Keratinocyte (primary cell): ENCODE results near the gene TMEFF2. TPM values are rescaled to one million over a fixed set of nuclear protein-coding genes. Genes with fewer than 3 reads are reported as not detected.

Source experiments
- DNase-seq: peaks from one replicate; pipeline ENCODE4 v3.0.0-alpha.2; 2011; ENCODE audit warnings: low read depth, missing footprints, low spot score
- FAIRE-seq: peaks from 2 replicates; lab custom pipeline; 2011; peaks lifted over from hg19 to GRCh38; lab: Jason Lieb, UNC
- H2AFZ ChIP-seq: 2 replicates; pipeline ENCODE4 v1.6.0; 2012; ENCODE audit warnings: low read length, control low read depth, inconsistent platforms; ENCODE audit not compliant: control insufficient read depth
- H3K27ac ChIP-seq: 2 replicates; pipeline ENCODE4 v1.5.1; 2011; ENCODE audit warnings: low read length; ENCODE audit not compliant: control insufficient read depth, insufficient read depth
- H3K27me3 ChIP-seq: 3 replicates; pipeline ENCODE4 v1.6.0; 2011; ENCODE audit warnings: low read length; ENCODE audit not compliant: control insufficient read depth, insufficient read depth; ENCODE audit errors: extremely low read depth
- H3K36me3 ChIP-seq, 2 experiments: 2 replicates in 1 of 2; 3 replicates in 1 of 2; pipeline ENCODE4 v1.5.1; 2011; ENCODE audit warnings: low read length in 2 of 2, mild to moderate bottlenecking in 1 of 2; ENCODE audit not compliant: control insufficient read depth in 2 of 2, insufficient read depth in 2 of 2; ENCODE audit errors: extremely low read depth in 1 of 2
- H3K4me1 ChIP-seq: 3 replicates; pipeline ENCODE4 v1.5.1; 2011; ENCODE audit warnings: low read length; ENCODE audit not compliant: control insufficient read depth, insufficient read depth; ENCODE audit errors: extremely low read depth
- H3K4me2 ChIP-seq: 3 replicates; pipeline ENCODE4 v1.6.0; 2011; ENCODE audit warnings: low read depth, low read length; ENCODE audit not compliant: control insufficient read depth, insufficient read depth; ENCODE audit errors: extremely low read depth
- H3K4me3 ChIP-seq, 3 experiments: fragments of 200-600 bp in 1 of 3; sonication (generic) in 1 of 3; 2 replicates in 2 of 3; 3 replicates in 1 of 3; pipeline ENCODE4 v1.5.1; 2011 to 2016; ENCODE audit warnings: low read length in 3 of 3, mild to moderate bottlenecking in 3 of 3, control low read depth in 2 of 3, inconsistent platforms in 1 of 3, low read depth in 1 of 3, mixed read lengths in 1 of 3, mixed run types in 1 of 3, moderate library complexity in 1 of 3; ENCODE audit not compliant: control insufficient read depth in 2 of 3, insufficient read depth in 2 of 3; ENCODE audit errors: extremely low read depth in 1 of 3
- H3K79me2 ChIP-seq: 2 replicates; pipeline ENCODE4 v1.6.0; 2012; ENCODE audit warnings: low read length; ENCODE audit not compliant: control insufficient read depth, insufficient read depth
- H3K9ac ChIP-seq: 3 replicates; pipeline ENCODE4 v1.6.0; 2011; ENCODE audit warnings: low read length; ENCODE audit not compliant: control insufficient read depth, insufficient read depth; ENCODE audit errors: extremely low read depth
- H3K9me1 ChIP-seq: 3 replicates; pipeline ENCODE4 v1.6.0; 2011; ENCODE audit warnings: low read length; ENCODE audit not compliant: control insufficient read depth, insufficient read depth; ENCODE audit errors: extremely low read depth
- H3K9me3 ChIP-seq: 2 replicates; pipeline ENCODE4 v1.5.1; 2012; ENCODE audit warnings: low read depth, low read length; ENCODE audit not compliant: control insufficient read depth
- H4K20me1 ChIP-seq: 3 replicates; pipeline ENCODE4 v1.6.0; 2011; ENCODE audit warnings: low read length; ENCODE audit not compliant: control insufficient read depth, insufficient read depth; ENCODE audit errors: extremely low read depth
- EZH2 ChIP-seq: IDR thresholded peaks from one replicate; pipeline ENCODE4 v1.6.1; 2012; ENCODE audit warnings: inconsistent platforms, mild to moderate bottlenecking, low read length, moderate library complexity
- dilution Hi-C: fragments of 300-500 bp; cut with MboI; formaldehyde crosslinking; loops from one replicate; pipeline ENCODE4 v1.7.0; 2020; ENCODE audit warnings: low sequenced_read_pairs; ENCODE audit not compliant: extremely low pct_ligation_motif_present
- polyA plus RNA-seq, 5 experiments: library from polyadenylated mRNA; depleted of rRNA in 3 of 5; stranded (reverse) in 3 of 5; stranded (forward) in 1 of 5; unstranded in 1 of 5; fragments of >200 nt; gene quantifications; 1 replicate in 1 of 5; 2 replicates in 3 of 5; 3 replicates in 1 of 5; pipeline versions ENCODE4 v1.2.1 to v1.2.3, GENCODE V29; 2011 to 2012; ENCODE audit warnings: missing spikeins in 2 of 5, low read depth in 1 of 5, low replicate concordance in 1 of 5
- TF ChIP-seq, protein P1 (sequence below), 3 experiments: IDR thresholded peaks in 1 of 3; conservative IDR thresholded peaks in 1 of 3; optimal IDR thresholded peaks in 1 of 3; 2 replicates in 2 of 3; 3 replicates in 1 of 3; pipeline versions ENCODE3 to v1.5.1; 2011; ENCODE audit warnings: low read length in 3 of 3, mild to moderate bottlenecking in 3 of 3, moderate library complexity in 2 of 3, control low read depth in 1 of 3, inconsistent platforms in 1 of 3; ENCODE audit not compliant: insufficient read depth in 2 of 3; ENCODE audit errors: extremely low read depth in 1 of 3

TMEFF2 gene
- polyA plus RNA-seq, 1 donor (not counting 4 experiments of a cell fraction or from before 2014, with no cell fraction given), result not detected

DNA sequence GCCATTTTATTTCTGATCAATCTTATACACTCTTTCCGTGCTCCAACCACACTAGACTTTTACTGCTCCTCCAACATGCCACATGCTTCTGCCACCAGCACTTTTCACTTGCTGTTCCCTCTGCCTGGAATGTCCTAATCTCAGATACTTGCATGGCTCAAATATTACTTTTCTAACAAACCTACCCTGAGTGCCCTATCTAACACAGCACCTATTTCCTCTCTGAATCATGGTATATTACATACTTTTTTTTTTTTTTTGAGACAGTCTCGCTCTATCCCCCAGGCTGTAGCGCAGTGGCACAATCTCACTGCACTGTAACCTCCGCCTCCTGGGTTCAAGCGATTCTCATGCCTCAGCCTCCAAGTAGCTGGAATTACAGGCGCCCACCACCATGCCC, 181.5 kb downstream of the TMEFF2 start:
- no peak for FAIRE-seq
- Histone ChIP-seq H3K27ac (no peak overlapping the region), H4K20me1 (no peaks in the 10 kb centered on the region), H3K9me1 (no peaks in the 10 kb centered on the region), H3K79me2 (no peaks in the 10 kb centered on the region), H3K4me3 (no peak overlapping the region), H3K9me3 (no peaks in the 10 kb centered on the region), H3K27me3 (no peaks in the 10 kb centered on the region), H3K9ac (no peak overlapping the region), H3K4me2 (no peak overlapping the region), H3K36me3 (no peaks in the 10 kb centered on the region), H3K4me1 (no peaks in the 10 kb centered on the region), H2AFZ (no peak overlapping the region)
- dilution Hi-C loops, result no loop called here
- DNase-seq, result no peak
- TF ChIP-seq, protein P1, sequence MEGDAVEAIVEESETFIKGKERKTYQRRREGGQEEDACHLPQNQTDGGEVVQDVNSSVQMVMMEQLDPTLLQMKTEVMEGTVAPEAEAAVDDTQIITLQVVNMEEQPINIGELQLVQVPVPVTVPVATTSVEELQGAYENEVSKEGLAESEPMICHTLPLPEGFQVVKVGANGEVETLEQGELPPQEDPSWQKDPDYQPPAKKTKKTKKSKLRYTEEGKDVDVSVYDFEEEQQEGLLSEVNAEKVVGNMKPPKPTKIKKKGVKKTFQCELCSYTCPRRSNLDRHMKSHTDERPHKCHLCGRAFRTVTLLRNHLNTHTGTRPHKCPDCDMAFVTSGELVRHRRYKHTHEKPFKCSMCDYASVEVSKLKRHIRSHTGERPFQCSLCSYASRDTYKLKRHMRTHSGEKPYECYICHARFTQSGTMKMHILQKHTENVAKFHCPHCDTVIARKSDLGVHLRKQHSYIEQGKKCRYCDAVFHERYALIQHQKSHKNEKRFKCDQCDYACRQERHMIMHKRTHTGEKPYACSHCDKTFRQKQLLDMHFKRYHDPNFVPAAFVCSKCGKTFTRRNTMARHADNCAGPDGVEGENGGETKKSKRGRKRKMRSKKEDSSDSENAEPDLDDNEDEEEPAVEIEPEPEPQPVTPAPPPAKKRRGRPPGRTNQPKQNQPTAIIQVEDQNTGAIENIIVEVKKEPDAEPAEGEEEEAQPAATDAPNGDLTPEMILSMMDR (optimal IDR thresholded peaks at IDR 0.05 in 1 of 3, IDR thresholded peaks at IDR 0.05 in 1 of 3, conservative IDR thresholded peaks at IDR 0.05 in 1 of 3; ENCODE audit: extremely low read depth in 1 of 3, insufficient read depth in 2 of 3, low read length in 3 of 3), result no peak

DNA sequence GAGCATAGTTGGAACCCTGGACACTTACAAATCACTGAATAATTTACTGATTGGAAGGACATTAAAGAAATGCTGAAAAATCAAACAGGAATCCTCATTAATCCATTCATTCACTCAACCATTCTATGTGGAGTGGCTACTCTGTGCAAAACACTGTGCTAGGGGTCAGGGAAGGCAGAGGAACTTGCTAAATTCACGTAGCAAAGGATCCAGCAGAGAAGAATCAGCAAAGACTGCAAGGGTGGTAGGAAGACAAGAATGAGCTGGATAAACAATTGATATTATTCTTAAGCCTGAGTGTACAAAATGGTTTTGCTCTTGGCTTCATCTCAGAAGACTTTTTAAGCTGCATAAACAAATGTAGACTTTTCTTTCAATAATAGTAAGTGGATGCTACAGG, 183.5 kb downstream of the TMEFF2 start:
- Histone ChIP-seq H3K9ac (no peak overlapping the region), H3K4me2 (no peak overlapping the region), H3K4me3 (no peak overlapping the region), H3K27me3 (no peaks in the 10 kb centered on the region), H3K4me1 (no peaks in the 10 kb centered on the region), H3K27ac (no peak overlapping the region), H2AFZ (no peak overlapping the region), H3K9me3 (no peaks in the 10 kb centered on the region), H3K9me1 (no peaks in the 10 kb centered on the region), H4K20me1 (no peaks in the 10 kb centered on the region), H3K79me2 (no peaks in the 10 kb centered on the region), H3K36me3 (no peaks in the 10 kb centered on the region)
- dilution Hi-C loops, result no loop called here
- DNase-seq (no peak), FAIRE-seq (no peak)
- no peak for TF ChIP-seq EZH2
- TF ChIP-seq, protein P1 (optimal IDR thresholded peaks at IDR 0.05 in 1 of 3, IDR thresholded peaks at IDR 0.05 in 1 of 3, conservative IDR thresholded peaks at IDR 0.05 in 1 of 3; ENCODE audit: extremely low read depth in 1 of 3, insufficient read depth in 2 of 3, low read length in 3 of 3), result no peak
